Activated T-cell treated with anti-CD3 and anti-CD28 coated beads, Interleukin-2, amount 50 U/mL, for 72 hours (primary cell): ENCODE data around the gene NEK1. TPM values are rescaled to one million over a fixed set of nuclear protein-coding genes. Genes with fewer than 3 reads are reported as not detected.
"Not testable (repeated sequence)": the region's sequence is repeated elsewhere in the genome, so short reads cannot be mapped to it uniquely, and the experiment has no call there.

Experiments used
- ATAC-seq, 2 donors: fragments of 150-1000 bp; cut with Tn5 transposase; replicated peaks in 1 of 2; 2 replicates each; pipeline ENCODE4 v1.10.0; 2021; ENCODE audit warnings: moderate library complexity in 2 of 2, mild to moderate bottlenecking in 1 of 2
- DNase-seq, 2 donors: peaks; one replicate each; pipeline ENCODE4 v3.0.0; 2021 to 2022; ENCODE audit warnings: mixed read lengths in 1 of 2
- H3K27ac Mint-ChIP-seq: one replicate; pipeline ENCODE4 v1.8.0; 2022; ENCODE audit warnings: mild to moderate bottlenecking, moderate library complexity, mixed read lengths
- H3K27me3 Mint-ChIP-seq: one replicate; pipeline ENCODE4 v1.8.0; 2022; ENCODE audit warnings: low read depth, mixed read lengths
- H3K36me3 Mint-ChIP-seq, 2 donors: one replicate each; pipeline ENCODE4 v1.8.0; 2022; ENCODE audit warnings: mixed read lengths in 2 of 2, mild to moderate bottlenecking in 1 of 2; ENCODE audit not compliant: insufficient read depth in 2 of 2
- H3K4me1 Mint-ChIP-seq: one replicate; pipeline ENCODE4 v1.8.0; 2022; ENCODE audit warnings: low read depth, mixed read lengths
- H3K4me3 Mint-ChIP-seq, 2 donors: one replicate each; pipeline ENCODE4 v1.8.0; 2022; ENCODE audit warnings: mild to moderate bottlenecking in 2 of 2, mixed read lengths in 2 of 2, moderate library complexity in 2 of 2
- H3K9me3 Mint-ChIP-seq, 2 donors: one replicate each; pipeline ENCODE4 v1.8.0; 2022; ENCODE audit warnings: mixed read lengths in 2 of 2
- total RNA-seq, 2 donors: library from RNA; stranded (reverse); gene quantifications; one replicate each; pipeline ENCODE4 v1.2.3, GENCODE V29; 2022

The NEK1 gene
- total RNA-seq, 2 donors from 2014 or later, result 15.1 to 15.7 TPM

DNA sequence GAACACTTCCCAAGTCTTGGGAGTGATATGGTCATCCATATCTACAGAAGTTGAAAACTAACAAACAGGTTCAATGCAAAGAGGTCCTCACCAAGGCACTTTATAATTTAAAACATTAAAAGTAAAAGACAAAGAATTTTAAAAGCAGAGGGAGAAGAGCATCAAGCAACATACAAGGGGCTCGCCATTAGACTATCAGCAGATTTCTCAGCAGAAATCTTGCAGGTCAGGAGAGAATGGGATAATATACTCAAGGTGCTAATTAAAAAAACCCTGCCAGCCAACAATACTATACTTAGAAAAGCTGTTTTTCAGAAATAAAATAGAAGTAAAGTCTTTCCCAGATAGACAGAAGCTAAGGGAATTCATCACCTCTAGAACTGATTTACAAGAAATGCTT is 121.2 kb downstream of the NEK1 start:
- H3K27ac Mint-ChIP-seq, result no peak overlapping the region
- H3K4me1 Mint-ChIP-seq, result no peaks in the 10 kb centered on the region
- ATAC-seq, result no peak
- no peak for DNase-seq
- no peak overlapping the region for H3K4me3 Mint-ChIP-seq
- H3K27me3 Mint-ChIP-seq, result no peaks in the 10 kb centered on the region
- no peaks in the 10 kb centered on the region for H3K9me3 Mint-ChIP-seq
- H3K36me3 Mint-ChIP-seq, result peaks cover 4 to 7% of the 10 kb centered on the region in 2 donors

DNA sequence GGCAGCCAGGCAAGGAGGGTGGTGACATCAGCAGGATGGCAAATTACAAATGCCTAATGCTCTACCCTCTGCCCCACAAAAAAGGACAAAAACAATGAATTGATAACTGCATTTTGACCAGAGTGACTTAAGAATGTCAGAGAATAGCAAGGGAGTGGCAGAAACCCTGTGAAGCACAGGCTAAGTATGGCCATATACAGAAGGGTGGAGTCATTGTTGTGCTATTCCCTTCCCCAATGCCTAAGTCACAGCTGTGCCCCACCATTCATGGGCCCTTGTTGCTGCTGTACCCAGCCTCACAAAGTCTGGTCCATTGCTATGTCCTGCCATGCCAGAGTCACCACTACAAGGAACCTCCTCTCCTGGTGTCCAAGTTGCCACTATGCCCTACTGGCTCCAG is 123.1 kb downstream of the NEK1 start:
- no peaks in the 10 kb centered on the region for H3K9me3 Mint-ChIP-seq

DNA sequence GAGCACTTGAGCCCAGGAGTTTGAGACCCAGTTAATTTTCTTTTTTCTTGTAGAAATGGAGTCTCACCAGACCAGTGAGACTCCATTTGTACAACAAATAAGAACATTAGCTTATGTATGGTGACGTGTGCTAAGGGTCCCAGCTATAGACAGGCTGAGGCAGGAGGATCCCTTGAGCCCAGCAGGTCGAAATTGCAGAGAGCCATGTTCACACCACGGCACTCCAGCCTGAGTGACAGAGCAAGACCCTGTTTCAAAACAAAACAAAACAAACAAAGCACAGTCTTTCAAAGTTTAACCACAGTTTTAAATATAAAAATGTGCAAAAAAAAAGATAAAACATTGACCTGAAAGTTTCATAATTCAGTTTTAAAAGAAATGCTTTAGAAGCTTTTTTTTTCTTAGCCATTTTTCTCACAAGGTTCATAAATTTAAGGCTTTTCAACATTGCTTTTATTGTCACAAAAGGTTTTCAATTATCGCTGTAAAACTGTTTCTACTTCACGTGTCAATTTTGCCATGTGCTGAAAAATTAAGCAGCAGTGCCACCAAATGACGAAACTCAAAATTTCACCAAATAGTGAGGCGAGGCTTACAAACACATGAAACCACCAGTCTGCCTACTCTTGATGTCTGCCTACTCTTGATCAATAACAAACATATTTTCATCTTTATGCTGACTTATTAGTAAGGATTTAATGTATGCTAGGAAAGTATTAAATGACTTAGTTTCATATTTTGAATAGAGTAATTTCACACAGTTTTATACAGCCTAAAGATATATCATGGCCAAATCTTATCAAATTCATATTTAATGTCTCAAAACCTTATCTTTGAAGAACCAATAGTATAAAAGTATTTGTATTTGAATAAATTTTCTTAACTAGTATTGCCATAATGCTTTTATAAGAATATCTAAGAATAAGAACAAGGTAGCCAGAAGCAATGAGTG is 126.3 kb downstream of the NEK1 start:
- no peak for ATAC-seq
- no peak overlapping the region for H3K27ac Mint-ChIP-seq
- DNase-seq, result peak; percentile 10 to 16
- H3K27me3 Mint-ChIP-seq, result no peaks in the 10 kb centered on the region
- peaks cover 0 to 2% of the 10 kb centered on the region in 2 donors for H3K9me3 Mint-ChIP-seq
- no peak overlapping the region for H3K4me3 Mint-ChIP-seq
- no peaks in the 10 kb centered on the region for H3K4me1 Mint-ChIP-seq
- H3K36me3 Mint-ChIP-seq, result no peaks in the 10 kb centered on the region

More for the DNA sequence above, 123.1 kb downstream of the NEK1 start:
- ATAC-seq, result no peak
- Mint-ChIP-seq H3K27me3 (no peaks in the 10 kb centered on the region), H3K4me1 (no peaks in the 10 kb centered on the region), H3K27ac (no peak overlapping the region), H3K4me3 (no peak overlapping the region), H3K36me3 (peaks cover 4% of the 10 kb centered on the region in 2 donors)
- DNase-seq, result no peak

DNA sequence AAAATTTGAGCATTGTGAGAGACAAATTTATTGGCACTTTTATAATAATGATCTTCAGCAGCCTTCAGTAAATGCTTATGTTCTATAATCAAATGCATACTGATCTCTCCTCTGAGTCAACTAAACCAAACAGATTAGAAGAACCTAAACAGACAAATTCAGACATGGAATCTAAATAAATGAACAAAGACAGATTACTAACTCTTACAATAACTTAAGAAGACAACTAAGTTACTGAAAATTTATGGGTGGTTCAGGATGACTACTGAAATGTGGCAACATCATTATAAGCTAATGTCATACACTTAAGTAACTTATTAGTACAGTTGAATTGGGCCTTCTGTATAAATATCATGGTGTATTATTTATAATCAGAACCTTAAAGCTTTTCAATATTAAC is 127.3 kb downstream of the NEK1 start:
- ATAC-seq, result no peak
- Mint-ChIP-seq H3K4me3 (no peak overlapping the region), H3K27me3 (no peaks in the 10 kb centered on the region), H3K36me3 (no peaks in the 10 kb centered on the region), H3K9me3 (peaks cover 0 to 2% of the 10 kb centered on the region in 2 donors), H3K4me1 (no peaks in the 10 kb centered on the region), H3K27ac (no peak overlapping the region)
- DNase-seq, result no peak

DNA sequence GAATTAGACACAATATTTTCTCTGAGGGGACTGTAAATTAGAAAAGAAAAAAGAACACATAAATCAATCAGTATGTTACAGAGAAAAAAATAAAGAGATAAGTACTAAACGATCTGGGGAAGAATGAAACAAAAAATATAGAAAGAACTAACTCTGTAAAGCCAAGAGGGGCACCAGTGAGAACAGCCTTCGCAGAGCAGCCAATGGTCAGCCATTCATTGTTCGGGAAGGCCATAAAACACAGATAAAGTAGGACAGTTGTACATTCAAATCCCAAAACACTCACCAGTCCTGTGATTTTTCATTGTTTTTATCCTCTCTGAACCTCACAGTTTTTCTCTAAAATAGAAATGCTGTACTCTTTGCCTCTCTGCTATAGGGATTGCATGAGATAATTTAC is 127.9 kb downstream of the NEK1 start:
- ATAC-seq, result no peak
- Mint-ChIP-seq H3K36me3 (no peaks in the 10 kb centered on the region), H3K4me3 (no peak overlapping the region), H3K9me3 (peaks cover 0 to 2% of the 10 kb centered on the region in 2 donors), H3K4me1 (no peaks in the 10 kb centered on the region), H3K27ac (no peak overlapping the region), H3K27me3 (no peaks in the 10 kb centered on the region)
- no peak for DNase-seq

DNA sequence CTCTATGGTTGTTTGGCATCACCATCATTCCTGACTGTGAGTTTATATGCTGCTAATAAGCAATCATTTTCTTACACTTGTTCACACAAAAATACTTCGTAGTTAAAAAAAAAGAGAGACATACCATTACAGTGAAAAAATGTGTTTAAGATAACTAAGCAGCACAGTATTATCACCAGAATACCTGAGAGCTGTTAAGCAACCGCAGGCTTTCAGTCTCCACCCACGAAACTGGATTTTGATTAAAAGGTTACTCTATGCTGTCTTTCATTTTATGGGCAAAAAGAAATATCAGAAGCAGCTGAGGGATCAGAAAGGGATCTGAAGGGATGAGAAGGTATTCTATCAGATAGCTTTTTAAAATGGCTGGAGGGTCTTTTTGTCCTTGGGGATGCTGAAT is 148.3 kb downstream of the NEK1 start:
- ATAC-seq, result no peak
- Mint-ChIP-seq H3K27me3 (no peaks in the 10 kb centered on the region), H3K9me3 (peaks cover 0 to 2% of the 10 kb centered on the region in 2 donors), H3K27ac (no peak overlapping the region), H3K4me1 (no peaks in the 10 kb centered on the region), H3K4me3 (no peak overlapping the region), H3K36me3 (peaks cover 9 to 12% of the 10 kb centered on the region in 2 donors)
- no peak for DNase-seq

DNA sequence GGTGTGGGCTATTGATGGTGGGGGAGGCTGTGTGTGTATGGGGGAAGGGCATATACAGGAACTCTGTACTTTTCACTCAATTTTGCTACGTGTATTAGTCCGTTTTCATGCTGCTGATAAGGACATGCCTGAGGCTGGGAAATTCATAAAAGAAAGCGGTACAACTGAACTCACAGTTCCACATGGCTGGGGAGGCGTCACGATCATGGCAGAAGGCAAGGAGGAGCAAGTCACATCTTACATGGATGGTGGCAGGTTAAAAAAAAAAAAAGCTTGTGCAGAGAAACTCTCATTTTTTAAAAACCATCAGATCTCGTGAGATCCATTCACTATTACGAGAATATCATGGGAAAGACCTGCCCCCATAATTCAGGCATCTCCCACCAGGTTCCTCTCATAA is 152.3 kb downstream of the NEK1 start:
- DNase-seq, result no peak
- H3K4me3 Mint-ChIP-seq, result no peak overlapping the region
- ATAC-seq, result no peak
- H3K27me3 Mint-ChIP-seq, result no peaks in the 10 kb centered on the region
- peaks cover 4% of the 10 kb centered on the region for H3K4me1 Mint-ChIP-seq
- H3K27ac Mint-ChIP-seq, result no peak overlapping the region
- peaks cover 15 to 25% of the 10 kb centered on the region in 2 donors for H3K36me3 Mint-ChIP-seq
- peaks cover 5 to 6% of the 10 kb centered on the region in 2 donors for H3K9me3 Mint-ChIP-seq

DNA sequence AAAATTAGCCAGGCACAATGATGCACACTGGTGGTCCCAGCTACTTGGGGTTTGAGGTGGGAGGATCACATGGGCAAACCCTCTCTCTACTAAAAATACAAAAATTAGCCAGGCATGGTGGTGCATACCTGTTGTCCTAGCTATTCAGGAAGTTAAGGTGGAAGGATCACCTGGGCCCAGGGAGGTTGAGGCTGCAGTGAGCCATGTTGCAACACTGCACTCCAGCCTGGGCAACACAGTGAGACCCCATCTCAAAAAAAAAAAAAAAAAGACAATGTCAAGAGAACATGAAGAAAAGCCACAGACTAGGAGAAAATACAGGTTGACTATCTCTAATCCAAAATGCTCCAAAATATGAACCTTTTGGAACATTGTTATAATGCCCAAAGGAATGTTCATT is 153.8 kb downstream of the NEK1 start:
- H3K36me3 Mint-ChIP-seq, result peaks cover 23 to 32% of the 10 kb centered on the region in 2 donors
- no peak overlapping the region for H3K4me3 Mint-ChIP-seq
- ATAC-seq, result no peak
- H3K4me1 Mint-ChIP-seq, result peaks cover 4% of the 10 kb centered on the region
- no peaks in the 10 kb centered on the region for H3K27me3 Mint-ChIP-seq
- DNase-seq, result no peak
- no peak overlapping the region for H3K27ac Mint-ChIP-seq
- H3K9me3 Mint-ChIP-seq, result peaks cover 6 to 7% of the 10 kb centered on the region in 2 donors

DNA sequence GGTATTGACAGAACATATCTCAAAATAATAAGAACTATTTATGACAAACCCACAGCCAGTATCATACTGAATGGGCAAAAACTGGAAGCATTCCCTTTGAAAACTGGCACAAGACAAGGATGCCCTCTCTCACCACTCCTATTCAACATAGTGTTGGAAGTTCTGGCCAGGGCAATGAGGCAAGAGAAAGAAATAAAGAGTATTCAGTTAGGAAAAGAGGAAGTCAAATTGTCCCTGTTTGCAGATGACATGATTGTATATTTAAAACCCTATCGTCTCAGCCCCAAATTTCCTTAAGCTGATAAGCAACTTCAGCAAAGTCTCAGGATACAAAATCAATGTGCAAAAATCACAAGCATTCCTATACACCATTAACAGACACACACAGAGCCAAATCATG is 159.7 kb downstream of the NEK1 start:
- H3K27me3 Mint-ChIP-seq, DNase-seq, H3K4me1 Mint-ChIP-seq, H3K27ac Mint-ChIP-seq, ATAC-seq, H3K4me3 Mint-ChIP-seq: not testable (repeated sequence)
- H3K9me3 Mint-ChIP-seq, result peaks cover 14 to 18% of the 10 kb centered on the region in 2 donors
- peaks cover 27 to 28% of the 10 kb centered on the region in 2 donors for H3K36me3 Mint-ChIP-seq

DNA sequence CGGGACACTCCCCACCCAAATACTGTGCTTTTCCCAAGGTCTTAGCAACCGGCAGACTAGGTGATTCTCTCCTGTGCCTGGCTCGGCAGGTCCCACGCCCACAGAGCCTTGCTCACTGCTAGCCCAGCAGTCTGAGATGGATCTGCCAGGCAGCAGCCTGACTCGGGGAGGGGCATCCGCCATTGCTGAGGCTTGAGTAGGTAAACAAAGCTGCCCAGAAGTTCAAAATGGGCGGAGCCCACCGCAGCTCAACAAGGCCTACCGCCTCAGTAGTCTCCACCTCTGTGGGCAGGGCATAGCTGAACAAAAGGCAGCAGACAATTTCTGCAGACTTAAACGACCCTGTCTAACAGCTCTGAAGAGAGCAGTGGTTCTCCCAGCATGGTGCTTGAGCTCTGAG is 163.4 kb downstream of the NEK1 start:
- ATAC-seq, H3K27ac Mint-ChIP-seq, DNase-seq, H3K4me3 Mint-ChIP-seq, H3K27me3 Mint-ChIP-seq, H3K4me1 Mint-ChIP-seq: not testable (repeated sequence)
- peaks cover 30 to 32% of the 10 kb centered on the region in 2 donors for H3K36me3 Mint-ChIP-seq
- H3K9me3 Mint-ChIP-seq, result peaks cover 19 to 24% of the 10 kb centered on the region in 2 donors

DNA sequence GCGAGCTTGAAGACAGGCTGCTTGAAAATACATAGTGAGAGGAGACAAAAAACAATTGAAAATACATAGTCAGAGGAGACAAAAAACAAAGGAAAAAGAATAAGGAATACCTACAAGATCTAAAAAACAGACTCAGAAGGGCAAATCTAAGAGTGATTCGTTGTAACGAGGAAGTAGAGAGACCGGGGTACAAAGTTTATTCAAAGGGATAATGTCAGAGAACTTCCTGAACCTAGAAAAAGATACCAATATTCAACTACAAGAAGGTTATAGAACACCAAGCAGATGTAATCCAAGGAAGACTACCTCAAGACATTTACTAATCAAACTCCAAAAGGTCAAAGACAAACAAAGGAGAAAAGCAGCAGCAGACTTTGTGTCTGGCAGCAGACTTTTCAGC is 165.6 kb downstream of the NEK1 start:
- peaks cover 42 to 43% of the 10 kb centered on the region in 2 donors for H3K36me3 Mint-ChIP-seq
- no peaks in the 10 kb centered on the region for H3K27me3 Mint-ChIP-seq
- ATAC-seq (no peak), DNase-seq (no peak)
- H3K4me1 Mint-ChIP-seq, result no peaks in the 10 kb centered on the region
- no peak overlapping the region for H3K4me3 Mint-ChIP-seq
- H3K9me3 Mint-ChIP-seq, result peaks cover 23 to 31% of the 10 kb centered on the region in 2 donors
- H3K27ac Mint-ChIP-seq, result no peak overlapping the region

DNA sequence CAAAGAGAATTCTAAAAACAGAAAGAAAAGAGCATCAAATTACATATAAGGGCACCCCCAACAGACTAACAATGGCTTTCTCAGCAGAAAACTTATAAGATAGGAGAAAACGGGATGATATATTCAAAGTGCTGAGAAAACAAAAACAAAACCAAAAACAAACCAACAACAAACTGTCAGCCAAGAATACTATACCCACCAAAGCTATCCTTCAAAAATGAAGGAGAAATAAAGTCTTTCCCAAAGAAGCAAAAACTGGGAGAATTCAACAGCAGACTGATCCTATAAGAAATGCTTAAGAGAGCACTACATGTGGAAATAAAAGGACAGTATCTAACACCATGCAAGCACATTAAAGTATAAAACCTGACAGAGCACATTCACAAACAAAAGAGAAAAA is 168.6 kb downstream of the NEK1 start:
- Mint-ChIP-seq H3K36me3 (peaks cover 35 to 38% of the 10 kb centered on the region in 2 donors), H3K4me3 (no peak overlapping the region), H3K4me1 (no peaks in the 10 kb centered on the region), H3K9me3 (peaks cover 15 to 28% of the 10 kb centered on the region in 2 donors), H3K27me3 (no peaks in the 10 kb centered on the region), H3K27ac (no peak overlapping the region)
- DNase-seq (no peak), ATAC-seq (no peak)

DNA sequence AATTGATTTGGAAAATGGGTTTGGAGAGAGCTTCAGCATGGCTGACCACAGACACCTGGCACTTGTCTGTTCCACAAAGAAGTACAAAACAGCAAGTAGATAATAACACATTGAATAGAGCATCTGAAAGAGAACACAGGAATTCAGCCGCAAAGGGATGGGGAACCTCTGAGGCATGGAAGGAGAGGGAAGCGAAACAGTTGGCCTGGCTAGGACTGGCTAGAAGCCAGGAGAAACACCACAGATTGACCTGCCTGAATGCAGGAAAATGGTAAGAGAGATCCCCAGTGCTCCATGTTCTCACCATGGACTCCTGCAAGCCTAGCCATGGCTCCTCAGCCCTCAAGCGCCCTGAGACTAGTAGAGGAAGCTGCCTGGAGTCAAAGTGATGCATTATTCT is 171.9 kb downstream of the NEK1 start:
- Mint-ChIP-seq H3K27me3 (no peaks in the 10 kb centered on the region), H3K27ac (no peak overlapping the region), H3K36me3 (peaks cover 24% of the 10 kb centered on the region in 2 donors), H3K4me1 (no peaks in the 10 kb centered on the region), H3K9me3 (peaks cover 11 to 18% of the 10 kb centered on the region in 2 donors), H3K4me3 (no peak overlapping the region)
- ATAC-seq (no peak), DNase-seq (no peak)
